ENCODE measurements around the gene NHERF1.
A peak's percentile ranks its signal among the peaks of the same experiment; 100 is the strongest.

NHERF1 gene

DNA sequence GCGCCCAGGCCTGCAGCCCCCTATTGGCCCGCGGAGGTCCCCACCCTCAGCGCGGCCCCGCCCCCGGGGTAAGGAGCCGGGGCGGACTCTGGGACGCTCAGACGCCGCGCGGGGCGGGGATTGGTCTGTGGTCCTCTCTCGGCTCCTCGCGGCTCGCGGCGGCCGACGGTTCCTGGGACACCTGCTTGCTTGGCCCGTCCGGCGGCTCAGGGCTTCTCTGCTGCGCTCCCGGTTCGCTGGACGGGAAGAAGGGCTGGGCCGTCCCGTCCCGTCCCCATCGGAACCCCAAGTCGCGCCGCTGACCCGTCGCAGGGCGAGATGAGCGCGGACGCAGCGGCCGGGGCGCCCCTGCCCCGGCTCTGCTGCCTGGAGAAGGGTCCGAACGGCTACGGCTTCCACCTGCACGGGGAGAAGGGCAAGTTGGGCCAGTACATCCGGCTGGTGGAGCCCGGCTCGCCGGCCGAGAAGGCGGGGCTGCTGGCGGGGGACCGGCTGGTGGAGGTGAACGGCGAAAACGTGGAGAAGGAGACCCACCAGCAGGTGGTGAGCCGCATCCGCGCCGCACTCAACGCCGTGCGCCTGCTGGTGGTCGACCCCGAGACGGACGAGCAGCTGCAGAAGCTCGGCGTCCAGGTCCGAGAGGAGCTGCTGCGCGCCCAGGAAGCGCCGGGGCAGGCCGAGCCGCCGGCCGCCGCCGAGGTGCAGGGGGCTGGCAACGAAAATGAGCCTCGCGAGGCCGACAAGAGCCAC, at the start of gene NHERF1:
Gene NHERF1, plus strand, starts transcription at position 100 of the 750 bp plus-strand sequence. Its CDS starts 219 bp downstream, at position 319.
- Mint-ChIP-seq H3K36me3 (ENCODE audit: low read depth) (peaks cover 43% of the 10 kb centered on the region), H3K4me3 (peak within 1 kb of the TSS; percentile 92), H3K4me1 (ENCODE audit: low read depth) (peaks cover 61% of the 10 kb centered on the region), H3K9me3 (no peaks in the 10 kb centered on the region), H3K27ac (peak within 1 kb of the TSS; percentile 93), H3K27me3 (no peaks in the 10 kb centered on the region)
- DNase-seq, result peak; percentile 97

DNA sequence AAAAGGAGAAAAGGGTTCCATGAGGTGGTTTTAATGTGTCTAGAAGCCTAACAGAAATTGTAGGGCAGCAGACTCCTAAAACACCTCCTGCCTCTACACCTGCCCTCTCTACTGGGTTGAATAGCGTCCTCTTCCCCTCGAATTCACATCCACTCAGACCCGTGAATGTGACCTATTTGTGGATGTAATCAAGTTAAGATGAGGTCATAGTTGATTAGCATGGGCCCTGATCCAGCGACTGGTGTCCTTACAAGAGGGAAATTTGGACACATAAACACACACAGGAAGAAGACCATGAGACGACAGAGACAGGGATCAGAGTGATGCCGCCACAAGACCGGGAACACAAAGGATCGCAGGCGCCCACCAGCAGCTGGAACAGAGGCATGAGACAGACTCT, 49.2 kb upstream of the NHERF1 start:
- no peak overlapping the region for H3K4me3 Mint-ChIP-seq
- H3K36me3 Mint-ChIP-seq (ENCODE audit: low read depth), result no peaks in the 10 kb centered on the region

DNA sequence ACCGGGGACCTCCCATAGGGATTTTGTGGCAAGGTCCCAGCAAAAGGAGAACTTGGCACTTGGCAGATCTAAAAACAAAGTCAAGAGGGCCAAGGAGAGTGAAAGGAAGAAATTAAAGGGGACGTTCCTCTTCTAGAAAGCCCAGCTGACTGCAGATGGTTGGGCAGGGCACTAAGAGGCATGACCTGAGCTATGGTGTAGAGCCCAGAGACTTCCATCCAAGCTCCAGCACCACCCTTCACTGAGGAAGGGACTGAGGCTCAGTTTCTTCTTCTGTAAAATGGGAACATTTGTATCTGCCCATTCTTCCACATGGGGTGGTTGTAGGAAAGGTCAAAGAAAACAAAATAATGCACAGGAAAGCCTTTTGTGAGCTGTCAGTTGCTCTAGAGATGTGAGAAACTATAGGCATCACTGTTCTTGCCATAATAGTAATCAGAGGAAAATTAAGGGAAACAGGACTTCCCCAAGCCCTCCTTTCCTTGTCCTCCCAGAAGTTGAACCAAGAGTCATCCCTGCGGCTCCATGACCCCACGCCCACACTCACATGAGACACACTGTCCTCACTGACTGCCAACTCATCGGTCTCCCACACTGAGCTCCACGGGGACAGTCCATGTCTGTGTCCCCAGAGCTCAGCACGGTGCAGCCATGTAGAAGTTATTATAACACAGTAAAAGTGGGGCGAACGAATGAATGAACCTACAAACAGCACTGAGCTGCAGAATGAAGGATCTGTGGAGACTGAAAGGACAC, 46.1 kb upstream of the NHERF1 start:
- no peak overlapping the region for H3K4me3 Mint-ChIP-seq
- H3K9me3 Mint-ChIP-seq, result no peaks in the 10 kb centered on the region
- no peaks in the 10 kb centered on the region for H3K4me1 Mint-ChIP-seq (ENCODE audit: low read depth)
- no peaks in the 10 kb centered on the region for H3K36me3 Mint-ChIP-seq (ENCODE audit: low read depth)
- no peak for DNase-seq
- H3K27me3 Mint-ChIP-seq, result no peaks in the 10 kb centered on the region
- H3K27ac Mint-ChIP-seq, result no peak overlapping the region

More for the DNA sequence above, 49.2 kb upstream of the NHERF1 start:
- Mint-ChIP-seq H3K27me3 (no peaks in the 10 kb centered on the region), H3K4me1 (ENCODE audit: low read depth) (no peaks in the 10 kb centered on the region), H3K27ac (no peak overlapping the region), H3K9me3 (no peaks in the 10 kb centered on the region)
- DNase-seq, result no peak

DNA sequence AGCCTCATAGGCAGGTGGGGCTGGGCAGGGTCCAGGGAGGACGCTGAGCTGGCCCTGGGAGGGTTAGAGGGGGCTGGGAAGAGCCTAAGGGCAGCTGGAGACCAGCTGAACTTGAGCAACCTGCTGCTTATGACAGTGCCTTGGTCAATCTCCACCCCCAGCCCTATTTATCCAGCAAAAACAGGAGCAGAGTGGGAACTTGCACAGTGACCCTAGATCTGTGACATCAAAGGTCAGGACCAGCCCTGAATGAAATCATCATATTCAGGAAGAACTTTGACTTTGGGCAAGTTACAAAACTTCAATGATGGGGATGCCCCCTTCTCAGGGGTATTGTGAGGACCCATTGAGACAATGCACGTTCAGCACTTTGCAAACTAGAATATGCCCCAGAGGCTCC, 45.1 kb upstream of the NHERF1 start:
- Mint-ChIP-seq H3K4me3 (no peak overlapping the region), H3K36me3 (ENCODE audit: low read depth) (no peaks in the 10 kb centered on the region), H3K9me3 (no peaks in the 10 kb centered on the region), H3K27me3 (no peaks in the 10 kb centered on the region), H3K27ac (no peak overlapping the region), H3K4me1 (ENCODE audit: low read depth) (no peaks in the 10 kb centered on the region)
- DNase-seq, result no peak

DNA sequence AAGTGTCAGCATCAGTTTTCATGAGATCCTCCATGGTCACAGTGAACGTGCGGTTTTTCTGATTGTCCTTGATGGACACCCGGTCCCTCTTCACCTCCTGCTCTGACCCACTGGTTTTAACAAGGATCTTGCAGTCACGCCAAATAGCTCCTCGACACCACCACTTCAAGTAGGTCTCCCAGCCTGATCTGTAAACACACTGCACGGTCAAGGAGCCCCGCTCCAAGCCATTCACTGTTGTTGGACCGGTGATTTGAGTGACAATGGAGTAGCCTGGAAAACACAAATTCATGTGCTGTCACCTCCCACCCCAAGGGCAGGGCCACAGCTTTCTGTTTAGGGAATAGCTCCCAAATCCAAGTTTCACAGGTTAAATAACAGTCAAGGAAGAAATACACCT, 43.9 kb upstream of the NHERF1 start:
- no peaks in the 10 kb centered on the region for H3K4me1 Mint-ChIP-seq (ENCODE audit: low read depth)
- no peaks in the 10 kb centered on the region for H3K27me3 Mint-ChIP-seq
- no peak overlapping the region for H3K4me3 Mint-ChIP-seq
- no peak overlapping the region for H3K27ac Mint-ChIP-seq
- no peaks in the 10 kb centered on the region for H3K36me3 Mint-ChIP-seq (ENCODE audit: low read depth)
- no peak for DNase-seq
- no peaks in the 10 kb centered on the region for H3K9me3 Mint-ChIP-seq

DNA sequence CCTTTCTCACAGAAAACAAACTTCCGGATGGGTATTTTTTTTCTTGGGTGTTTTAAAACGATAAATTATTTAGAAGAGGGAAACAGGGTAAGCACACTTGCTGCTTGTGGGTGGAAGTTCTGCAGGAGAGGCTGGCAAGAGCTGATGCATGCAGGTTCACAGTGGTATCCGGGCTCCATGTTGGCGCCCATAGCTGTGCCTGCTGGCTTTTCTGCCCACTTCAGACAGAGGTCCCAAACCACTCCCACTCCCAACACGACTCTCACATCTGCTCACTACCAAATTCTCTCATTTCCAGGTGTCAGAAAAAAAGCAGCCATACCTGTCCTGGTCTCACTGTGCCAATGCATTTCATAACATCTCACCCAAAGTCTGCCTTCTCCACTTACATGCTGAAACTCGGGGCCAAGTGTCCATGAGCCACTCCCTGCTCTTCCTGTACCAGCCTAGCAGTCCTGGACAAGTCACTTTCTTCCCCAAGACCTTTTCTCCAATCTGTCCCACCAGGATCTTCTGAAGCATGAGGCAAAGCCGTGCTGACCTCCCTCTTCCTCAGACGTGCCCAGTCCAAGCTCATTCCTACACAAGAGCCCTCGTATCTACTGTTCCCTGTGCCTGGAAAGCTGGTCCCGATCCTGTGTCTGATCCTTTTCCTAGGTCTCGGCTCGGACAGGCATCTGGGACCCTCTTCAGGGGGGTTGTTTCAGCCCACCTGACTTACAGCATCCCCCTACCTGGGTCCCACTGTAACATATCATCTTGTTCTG, 37.2 kb upstream of the NHERF1 start:
- no peaks in the 10 kb centered on the region for H3K9me3 Mint-ChIP-seq
- peaks cover 11% of the 10 kb centered on the region for H3K27me3 Mint-ChIP-seq
- H3K4me1 Mint-ChIP-seq (ENCODE audit: low read depth), result peaks cover 10% of the 10 kb centered on the region
- H3K36me3 Mint-ChIP-seq (ENCODE audit: low read depth), result no peaks in the 10 kb centered on the region
- no peak overlapping the region for H3K27ac Mint-ChIP-seq
- no peak overlapping the region for H3K4me3 Mint-ChIP-seq
- no peak for DNase-seq

DNA sequence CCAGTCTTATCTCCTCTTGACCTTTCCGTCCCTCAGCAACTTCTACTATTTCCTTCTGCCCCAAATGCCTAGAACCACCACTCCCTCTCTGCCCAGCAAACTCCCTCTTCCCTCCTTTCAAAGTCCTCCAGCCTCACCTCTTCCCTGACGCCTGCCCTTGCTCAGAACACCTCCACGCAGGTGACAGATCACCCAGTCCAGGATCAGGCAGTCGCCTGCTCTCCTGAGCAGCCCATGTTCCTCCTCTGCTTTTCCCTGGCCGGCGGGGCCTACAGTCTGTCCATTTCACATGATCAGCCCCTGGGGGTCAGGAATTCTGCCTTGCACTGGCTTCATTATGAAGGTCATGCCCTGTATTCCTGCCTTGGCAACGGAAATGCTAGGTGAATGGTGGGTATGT, 36.1 kb upstream of the NHERF1 start:
- Mint-ChIP-seq H3K4me1 (ENCODE audit: low read depth) (peaks cover 10% of the 10 kb centered on the region), H3K27ac (no peak overlapping the region)

DNA sequence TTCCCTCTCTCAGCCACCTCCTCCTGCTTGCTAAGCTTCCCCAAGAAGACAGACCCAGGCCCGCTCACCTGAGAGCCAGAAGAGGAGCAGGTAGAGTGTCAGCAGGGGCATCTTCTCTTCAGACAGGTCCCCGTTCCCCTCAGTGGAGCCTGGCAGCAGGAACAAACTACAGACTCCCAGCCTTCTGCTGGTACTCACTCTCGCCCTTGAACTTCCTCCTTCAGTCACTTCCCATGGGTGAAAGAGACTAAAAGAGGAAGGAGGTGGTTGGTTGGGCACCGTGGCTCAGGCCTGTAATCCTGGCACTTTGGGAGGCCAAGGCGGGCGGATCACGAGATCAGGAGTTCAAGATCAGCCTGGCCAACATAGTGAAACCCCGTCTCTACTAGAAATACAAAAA, 35.7 kb upstream of the NHERF1 start, which contains the start of gene CD300LF:
Gene CD300LF, minus strand, starts transcription at position 168 of the 400 bp plus-strand sequence. Its CDS starts 57 bp downstream, at position 111.
- DNase-seq, result no peak
- no peak within 1 kb of the TSS for H3K27ac Mint-ChIP-seq
- H3K4me3 Mint-ChIP-seq, result no peak within 1 kb of the TSS
- no peaks in the 10 kb centered on the region for H3K9me3 Mint-ChIP-seq
- peaks cover 10% of the 10 kb centered on the region for H3K4me1 Mint-ChIP-seq (ENCODE audit: low read depth)
- H3K36me3 Mint-ChIP-seq (ENCODE audit: low read depth), result no peaks in the 10 kb centered on the region
- peaks cover 11% of the 10 kb centered on the region for H3K27me3 Mint-ChIP-seq

More for the DNA sequence above, 36.1 kb upstream of the NHERF1 start:
- no peaks in the 10 kb centered on the region for H3K36me3 Mint-ChIP-seq (ENCODE audit: low read depth)
- H3K9me3 Mint-ChIP-seq, result no peaks in the 10 kb centered on the region
- H3K4me3 Mint-ChIP-seq, result no peak overlapping the region
- peaks cover 11% of the 10 kb centered on the region for H3K27me3 Mint-ChIP-seq
- DNase-seq, result no peak

DNA sequence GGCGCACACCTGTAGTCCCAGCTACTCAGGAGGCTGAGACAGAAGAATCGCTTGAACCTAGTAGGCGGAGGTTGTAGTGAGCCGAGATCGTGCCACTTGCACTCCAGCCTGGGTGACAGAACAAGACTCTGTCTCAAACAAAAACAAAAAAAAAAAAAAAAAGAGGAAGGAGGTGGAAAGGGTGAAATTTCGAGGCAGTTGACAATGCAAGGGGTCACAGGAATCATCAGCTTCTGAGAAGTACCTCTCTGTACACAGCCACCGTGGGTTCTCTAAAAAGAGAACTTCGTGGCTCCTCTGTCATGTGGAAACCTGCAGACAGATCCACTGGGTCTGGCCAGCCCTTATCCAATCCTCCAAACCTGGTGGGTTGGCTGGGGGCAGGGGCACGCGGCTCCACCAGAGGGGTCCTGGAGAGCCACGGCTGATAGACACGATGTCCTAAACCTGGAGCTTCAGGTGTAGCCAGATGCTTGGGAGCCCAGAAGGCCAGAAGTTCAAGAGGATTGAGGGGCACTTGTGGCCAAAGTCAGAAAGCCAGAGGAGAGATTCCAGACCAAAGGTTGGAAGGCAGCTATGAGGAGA, 35.2 kb upstream of the NHERF1 start:
- Mint-ChIP-seq H3K36me3 (ENCODE audit: low read depth) (no peaks in the 10 kb centered on the region), H3K4me1 (ENCODE audit: low read depth) (peaks cover 10% of the 10 kb centered on the region), H3K9me3 (no peaks in the 10 kb centered on the region), H3K27ac (no peak overlapping the region), H3K4me3 (no peak overlapping the region), H3K27me3 (peaks cover 11% of the 10 kb centered on the region)
- no peak for DNase-seq

DNA sequence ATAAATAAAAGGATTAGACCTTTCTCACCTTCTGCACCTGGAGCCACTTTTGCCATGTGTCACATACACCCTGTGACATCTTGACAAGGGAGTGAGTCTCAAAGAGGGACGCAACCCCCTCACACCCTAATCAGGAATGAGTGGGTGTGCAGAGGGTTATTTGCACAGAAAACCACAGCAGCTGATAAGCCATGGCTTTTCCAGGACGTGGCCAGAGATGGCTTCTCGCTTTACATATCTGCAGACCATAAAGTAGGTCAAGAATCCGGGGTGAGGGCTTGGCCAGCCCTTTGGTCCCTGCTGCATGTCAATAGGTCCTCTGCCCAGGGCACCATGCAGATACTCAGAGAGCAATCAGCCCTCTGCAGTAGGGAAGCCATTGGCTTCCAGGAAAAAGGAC, 33.3 kb upstream of the NHERF1 start:
- Mint-ChIP-seq H3K27me3 (peaks cover 11% of the 10 kb centered on the region), H3K4me1 (ENCODE audit: low read depth) (peaks cover 10% of the 10 kb centered on the region), H3K9me3 (no peaks in the 10 kb centered on the region), H3K4me3 (no peak overlapping the region), H3K36me3 (ENCODE audit: low read depth) (no peaks in the 10 kb centered on the region), H3K27ac (no peak overlapping the region)
- DNase-seq, result no peak

DNA sequence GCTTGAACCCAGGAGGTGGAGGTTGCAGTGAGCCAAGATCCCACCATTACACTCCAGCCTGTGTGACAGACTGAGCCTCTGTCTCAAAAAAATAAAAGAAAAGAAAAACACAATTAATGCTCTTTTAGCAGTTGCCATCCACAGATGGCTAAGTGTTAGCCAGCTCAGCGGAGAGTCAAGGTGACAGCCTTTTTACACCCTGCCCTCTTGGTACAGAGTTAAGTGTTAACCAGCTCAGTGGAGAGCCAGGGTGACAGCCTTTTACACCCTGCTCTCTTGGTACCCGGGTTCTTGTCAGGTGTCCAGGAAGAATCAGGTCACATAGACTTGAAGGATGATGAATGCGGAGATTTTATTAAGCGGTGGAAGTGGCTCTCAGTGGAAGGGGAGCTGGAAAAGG, 27.9 kb upstream of the NHERF1 start:
- Mint-ChIP-seq H3K9me3 (no peaks in the 10 kb centered on the region), H3K36me3 (ENCODE audit: low read depth) (no peaks in the 10 kb centered on the region), H3K4me1 (ENCODE audit: low read depth) (peaks cover 1% of the 10 kb centered on the region), H3K27ac (no peak overlapping the region), H3K4me3 (no peak overlapping the region), H3K27me3 (no peaks in the 10 kb centered on the region)
- no peak for DNase-seq

DNA sequence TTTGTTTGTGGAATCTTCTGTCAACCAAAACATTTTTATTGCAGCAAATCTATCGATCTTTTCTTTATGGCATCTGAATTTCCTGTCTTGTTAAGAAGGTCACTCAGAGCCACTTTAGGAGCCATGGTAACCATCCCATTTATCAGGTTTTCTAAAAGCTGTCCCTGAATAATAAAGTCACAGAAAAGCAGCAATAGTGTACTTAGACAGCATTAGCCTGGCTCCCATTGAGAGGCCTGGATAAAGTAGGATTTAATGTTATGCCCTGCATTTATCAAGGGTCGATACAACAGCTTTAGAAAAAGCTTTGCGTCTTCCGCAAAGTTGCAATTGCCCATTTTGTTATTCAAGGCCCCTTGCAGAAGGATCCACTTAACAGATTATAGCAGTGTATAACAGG, 25.6 kb upstream of the NHERF1 start:
- Mint-ChIP-seq H3K27ac (no peak overlapping the region), H3K9me3 (no peaks in the 10 kb centered on the region), H3K27me3 (no peaks in the 10 kb centered on the region), H3K36me3 (ENCODE audit: low read depth) (no peaks in the 10 kb centered on the region), H3K4me1 (ENCODE audit: low read depth) (peaks cover 1% of the 10 kb centered on the region), H3K4me3 (no peak overlapping the region)
- no peak for DNase-seq

DNA sequence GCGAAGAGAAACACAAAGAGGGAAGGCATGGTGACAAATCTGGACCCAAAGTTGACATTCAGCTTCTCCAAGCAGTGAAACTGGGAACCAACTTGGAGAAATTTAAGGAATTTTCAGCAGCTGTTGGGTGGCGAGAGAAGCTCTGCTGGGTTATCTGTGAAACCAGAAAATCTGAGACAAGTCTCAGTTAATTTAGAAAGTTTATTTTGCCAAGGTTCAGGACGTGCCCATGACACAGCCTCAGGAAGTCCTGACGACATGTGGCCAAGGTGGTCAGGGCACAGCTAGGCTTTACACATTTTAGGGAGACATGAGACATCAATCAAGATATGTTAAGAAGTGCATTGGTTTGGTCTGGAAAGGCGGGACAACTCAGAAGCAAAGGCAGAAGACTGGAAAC, 24.5 kb upstream of the NHERF1 start:
- no peak overlapping the region for H3K27ac Mint-ChIP-seq
- H3K9me3 Mint-ChIP-seq, result no peaks in the 10 kb centered on the region
- H3K36me3 Mint-ChIP-seq (ENCODE audit: low read depth), result no peaks in the 10 kb centered on the region
- H3K27me3 Mint-ChIP-seq, result no peaks in the 10 kb centered on the region
- DNase-seq, result no peak
- peaks cover 1% of the 10 kb centered on the region for H3K4me1 Mint-ChIP-seq (ENCODE audit: low read depth)
- H3K4me3 Mint-ChIP-seq, result no peak overlapping the region

DNA sequence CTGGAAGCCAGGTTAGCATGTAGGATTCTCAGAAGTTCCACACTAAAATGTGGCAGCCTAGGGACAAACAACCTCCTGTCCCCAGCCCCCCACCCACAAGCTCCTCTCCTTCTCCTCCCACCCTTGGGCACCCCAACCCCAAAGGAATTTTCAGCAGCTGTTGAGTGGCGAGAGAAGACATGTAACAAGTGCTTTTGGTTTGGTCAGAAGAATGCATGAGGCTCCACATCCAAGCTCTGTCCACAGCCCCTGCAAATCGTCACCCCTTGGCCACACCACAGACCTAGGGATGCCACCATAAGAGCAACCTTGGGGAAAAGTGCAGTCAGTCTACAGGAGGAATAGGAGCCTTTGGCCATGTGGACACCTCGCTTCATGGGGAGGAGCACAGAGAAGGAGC, 23.3 kb upstream of the NHERF1 start:
- H3K27me3 Mint-ChIP-seq, result no peaks in the 10 kb centered on the region
- peaks cover 4% of the 10 kb centered on the region for H3K4me1 Mint-ChIP-seq (ENCODE audit: low read depth)
- no peak for DNase-seq
- no peak overlapping the region for H3K4me3 Mint-ChIP-seq
- H3K36me3 Mint-ChIP-seq (ENCODE audit: low read depth), result no peaks in the 10 kb centered on the region
- no peak overlapping the region for H3K27ac Mint-ChIP-seq
- no peaks in the 10 kb centered on the region for H3K9me3 Mint-ChIP-seq

All from activated T-cell treated with anti-CD3 and anti-CD28 coated beads, Interleukin-2, amount 50 U/mL, for 24 hours (primary cell).